Measurements from ENCODE around the gene GALK1.
"Not testable (repeated sequence)": the region's sequence is repeated elsewhere in the genome, so short reads cannot be mapped to it uniquely, and the experiment has no call there.

Gene GALK1

GRCh38 chr17:75783803-75784472, 18.9 kb upstream of the GALK1 start:
- DNase-seq (ENCODE audit: low spot score), result no peak

- peak; percentile 48 for DNase-seq (ENCODE audit: low spot score)
Observed at GRCh38 chr17:75783069-75783783, 18.2 kb upstream of the GALK1 start.

GRCh38 chr17:75779987-75780889, 15.2 kb upstream of the GALK1 start:
- DNase-seq (ENCODE audit: low spot score), result no peak

GRCh38 chr17:75779250-75779986, 14.4 kb upstream of the GALK1 start:
- DNase-seq (ENCODE audit: low spot score), result peak; percentile 98

- DNase-seq (ENCODE audit: low spot score), result peak; percentile 44
Observed at GRCh38 chr17:75778861-75779249, 13.9 kb upstream of the GALK1 start.

- not testable (repeated sequence) for DNase-seq (ENCODE audit: low spot score)
Observed at GRCh38 chr17:75778066-75778860, 13.3 kb upstream of the GALK1 start.

- DNase-seq (ENCODE audit: low spot score), result no peak
Observed at GRCh38 chr17:75777296-75777922, 12.4 kb upstream of the GALK1 start.

- DNase-seq (ENCODE audit: low spot score), result no peak
Observed at GRCh38 chr17:75776386-75777295, 11.6 kb upstream of the GALK1 start.

GRCh38 chr17:75774991-75775668, 10.1 kb upstream of the GALK1 start:
- no peak for DNase-seq (ENCODE audit: low spot score)

- DNase-seq (ENCODE audit: low spot score), result no peak
Observed at GRCh38 chr17:75774471-75774990, 9.5 kb upstream of the GALK1 start.

GRCh38 chr17:75773808-75774470, 8.9 kb upstream of the GALK1 start:
- DNase-seq (ENCODE audit: low spot score), result no peak

GRCh38 chr17:75773121-75773807, 8.3 kb upstream of the GALK1 start:
- no peak for DNase-seq (ENCODE audit: low spot score)

GRCh38 chr17:75771334-75772281, 6.6 kb upstream of the GALK1 start:
- DNase-seq (ENCODE audit: low spot score), result no peak

GRCh38 chr17:75769536-75769935, 4.5 kb upstream of the GALK1 start:
- no peak for DNase-seq (ENCODE audit: low spot score)

GRCh38 chr17:75767881-75768280, 2.9 kb upstream of the GALK1 start:
- no peak for DNase-seq (ENCODE audit: low spot score)

GRCh38 chr17:75765981-75766380, 989 bp upstream of the GALK1 start:
- DNase-seq (ENCODE audit: low spot score), result no peak

GRCh38 chr17:75764417-75764710, 628 bp downstream of the GALK1 start:
- DNase-seq (ENCODE audit: low spot score), result no peak
